ENCODE data around the gene RPE65.
"Not testable (repeated sequence)": the region's sequence is repeated elsewhere in the genome, so short reads cannot be mapped to it uniquely, and the experiment has no call there.

Gene RPE65

DNA sequence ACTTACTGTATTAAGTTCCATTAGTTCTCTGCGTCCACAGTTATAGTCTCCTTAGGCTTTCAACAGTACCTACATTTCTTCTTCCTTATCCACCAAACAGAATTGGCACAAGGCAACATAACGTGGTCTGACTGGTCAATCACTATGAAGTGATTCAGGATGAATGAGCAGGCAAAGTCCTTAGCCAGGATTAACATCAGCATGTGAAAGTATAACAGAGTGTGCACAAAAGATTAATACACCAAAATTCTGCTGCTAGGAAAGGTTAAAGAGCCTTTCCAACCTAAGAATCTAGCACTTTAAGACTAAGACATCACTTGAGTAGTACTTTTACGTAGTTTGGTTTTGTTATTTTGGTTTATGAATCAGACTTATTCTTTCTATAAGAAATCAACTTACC is 31.3 kb upstream of the RPE65 start:
- Histone ChIP-seq H3K27ac (ENCODE audit: low read length) (no peak overlapping the region), H3K9me3 (ENCODE audit: control insufficient read depth in 2 of 2, low read length in 2 of 2) (no peaks in the 10 kb centered on the region), H3K4me3 (ENCODE audit: low read length in 2 of 2) (no peak overlapping the region), H3K36me3 (ENCODE audit: control insufficient read depth in 2 of 2, insufficient read depth in 2 of 2, low read length in 2 of 2) (no peaks in the 10 kb centered on the region), H3K9ac (ENCODE audit: low read length in 2 of 2) (no peak overlapping the region), H3K27me3 (ENCODE audit: control insufficient read depth in 1 of 2, insufficient read depth in 2 of 2, low read length in 2 of 2) (no peaks in the 10 kb centered on the region), H3K4me1 (ENCODE audit: control insufficient read depth, insufficient read depth, low read length) (no peaks in the 10 kb centered on the region)

DNA sequence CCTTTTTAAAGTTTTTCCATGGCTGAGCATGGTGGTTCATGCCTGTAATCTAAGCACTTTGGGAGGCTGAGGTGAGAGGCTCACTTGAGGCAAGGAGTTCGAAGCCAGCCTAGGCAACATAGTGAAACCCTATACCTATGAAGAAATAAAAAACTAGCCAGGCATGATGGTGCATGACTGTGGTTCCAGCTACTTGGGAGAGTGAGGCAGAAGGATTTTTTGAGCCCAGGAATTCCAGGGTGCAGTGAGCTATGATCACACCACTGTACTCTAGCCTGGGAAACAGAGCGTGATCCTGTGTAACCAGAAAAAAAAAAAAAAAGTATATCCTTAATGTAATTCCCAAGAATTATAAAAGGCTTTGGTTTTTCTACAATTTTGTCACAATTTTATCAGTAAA is 29.7 kb upstream of the RPE65 start:
- Histone ChIP-seq H3K9me3 (ENCODE audit: control insufficient read depth in 2 of 2, low read length in 2 of 2) (no peaks in the 10 kb centered on the region), H3K27me3 (ENCODE audit: control insufficient read depth in 1 of 2, insufficient read depth in 2 of 2, low read length in 2 of 2) (no peaks in the 10 kb centered on the region), H3K27ac (ENCODE audit: low read length) (no peak overlapping the region), H3K36me3 (ENCODE audit: control insufficient read depth in 2 of 2, insufficient read depth in 2 of 2, low read length in 2 of 2) (no peaks in the 10 kb centered on the region), H3K9ac (ENCODE audit: low read length in 2 of 2) (no peak overlapping the region), H3K4me1 (ENCODE audit: control insufficient read depth, insufficient read depth, low read length) (no peaks in the 10 kb centered on the region), H3K4me3 (ENCODE audit: low read length in 2 of 2) (no peak overlapping the region)

DNA sequence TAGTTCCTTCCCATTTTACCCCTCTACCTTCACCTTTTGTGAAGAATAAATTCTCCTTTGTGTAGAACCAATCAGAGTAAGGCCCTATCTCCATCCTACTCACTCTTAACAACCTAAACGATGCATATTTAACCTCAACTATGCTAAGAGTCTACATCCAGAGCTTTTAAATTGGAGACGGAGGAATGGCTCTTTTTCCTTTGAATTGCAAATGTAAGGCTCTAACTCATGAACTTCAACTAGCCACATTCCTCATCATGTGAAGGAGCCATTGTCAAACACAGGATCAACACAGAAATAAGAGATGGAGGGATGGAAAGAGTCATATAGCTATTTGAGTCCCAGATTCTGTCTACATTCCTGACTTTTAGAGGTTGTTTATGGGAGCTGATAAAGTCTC is 28.9 kb upstream of the RPE65 start:
- Histone ChIP-seq H3K4me3 (ENCODE audit: low read length in 2 of 2) (no peak overlapping the region), H3K4me1 (ENCODE audit: control insufficient read depth, insufficient read depth, low read length) (no peaks in the 10 kb centered on the region), H3K27me3 (ENCODE audit: control insufficient read depth in 1 of 2, insufficient read depth in 2 of 2, low read length in 2 of 2) (no peaks in the 10 kb centered on the region), H3K9ac (ENCODE audit: low read length in 2 of 2) (no peak overlapping the region), H3K9me3 (ENCODE audit: control insufficient read depth in 2 of 2, low read length in 2 of 2) (no peaks in the 10 kb centered on the region), H3K27ac (ENCODE audit: low read length) (no peak overlapping the region), H3K36me3 (ENCODE audit: control insufficient read depth in 2 of 2, insufficient read depth in 2 of 2, low read length in 2 of 2) (no peaks in the 10 kb centered on the region)

DNA sequence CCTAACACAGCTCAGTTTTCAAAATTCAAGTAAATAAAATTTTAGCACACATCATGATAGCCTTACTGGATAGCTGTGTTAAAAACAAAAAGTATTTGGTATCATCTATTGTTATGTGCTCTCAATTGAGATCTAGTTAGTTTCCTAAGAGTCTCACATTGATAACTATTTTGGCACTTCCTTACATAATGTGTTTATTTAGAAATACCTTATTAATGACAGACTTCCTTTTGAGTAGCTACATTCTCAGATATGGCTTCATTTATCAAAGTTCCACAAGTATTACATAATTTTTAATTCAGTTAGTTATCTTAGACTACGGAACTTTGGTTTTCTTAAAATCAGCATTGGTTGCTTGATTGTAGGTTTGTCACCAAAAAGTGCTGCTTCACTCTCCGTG is 26.9 kb upstream of the RPE65 start:
- H3K9me3 ChIP-seq (ENCODE audit: control insufficient read depth in 2 of 2, low read length in 2 of 2); H3K4me3 ChIP-seq (ENCODE audit: low read length in 2 of 2); H3K27me3 ChIP-seq (ENCODE audit: control insufficient read depth in 1 of 2, insufficient read depth in 2 of 2, low read length in 2 of 2); H3K9ac ChIP-seq (ENCODE audit: low read length in 2 of 2); H3K36me3 ChIP-seq (ENCODE audit: control insufficient read depth in 2 of 2, insufficient read depth in 2 of 2, low read length in 2 of 2); H3K4me1 ChIP-seq (ENCODE audit: control insufficient read depth, insufficient read depth, low read length); H3K27ac ChIP-seq (ENCODE audit: low read length): not testable (repeated sequence)

DNA sequence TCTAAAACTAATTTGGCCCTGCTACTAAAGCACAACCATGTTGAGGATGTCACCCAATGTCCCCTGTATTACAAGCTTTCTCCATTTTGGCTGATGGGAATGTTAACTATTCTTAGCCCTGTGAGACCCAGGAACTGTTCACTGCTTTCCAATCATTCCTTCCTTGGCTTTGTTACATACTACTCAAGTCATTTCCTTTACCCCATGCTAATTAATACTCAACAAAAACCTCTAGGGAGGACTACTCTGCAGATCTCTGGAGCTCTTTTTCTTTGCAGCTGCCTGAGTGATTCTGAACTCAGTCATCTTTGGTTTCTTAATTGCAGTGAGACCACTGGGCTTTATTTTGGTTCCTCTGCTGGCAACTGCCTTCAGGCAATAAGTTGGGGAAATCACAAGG is 23.3 kb upstream of the RPE65 start:
- no peak overlapping the region for H3K9ac ChIP-seq (ENCODE audit: low read length in 2 of 2)
- H3K27me3 ChIP-seq (ENCODE audit: control insufficient read depth in 1 of 2, insufficient read depth in 2 of 2, low read length in 2 of 2): no peaks in the 10 kb centered on the region
- peaks cover 0 to 3% of the 10 kb centered on the region in 2 donors for H3K9me3 ChIP-seq (ENCODE audit: control insufficient read depth in 2 of 2, low read length in 2 of 2)
- H3K4me3 ChIP-seq (ENCODE audit: low read length in 2 of 2): no peak overlapping the region
- no peaks in the 10 kb centered on the region for H3K36me3 ChIP-seq (ENCODE audit: control insufficient read depth in 2 of 2, insufficient read depth in 2 of 2, low read length in 2 of 2)
- H3K27ac ChIP-seq (ENCODE audit: low read length): no peak overlapping the region
- no peaks in the 10 kb centered on the region for H3K4me1 ChIP-seq (ENCODE audit: control insufficient read depth, insufficient read depth, low read length)

DNA sequence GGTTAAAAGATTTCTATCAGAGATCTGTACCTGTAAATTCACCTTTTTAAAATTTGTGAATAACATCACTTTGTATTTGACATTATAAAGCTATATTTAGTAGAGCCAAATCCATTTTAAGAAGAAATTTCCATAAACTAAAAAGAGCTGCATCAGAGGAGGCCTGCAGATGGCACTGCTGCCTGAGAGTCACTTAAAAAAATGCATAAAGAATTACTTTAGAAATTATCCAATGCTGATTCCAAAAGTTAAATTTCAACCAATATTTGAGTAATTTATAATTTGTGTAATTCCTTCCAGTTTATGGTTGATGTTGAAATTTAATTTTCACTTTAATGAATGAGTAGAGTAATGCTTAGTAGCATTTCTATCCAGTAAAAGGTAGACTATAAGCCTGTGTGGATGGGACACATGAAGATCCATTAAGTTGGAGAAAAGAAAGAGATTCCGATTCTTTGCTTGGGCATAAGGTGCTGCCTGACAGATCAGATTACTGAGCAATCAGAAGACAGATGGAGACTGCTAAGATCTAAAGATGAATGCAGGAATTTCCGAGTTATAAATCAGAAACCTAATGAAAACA is 20.7 kb upstream of the RPE65 start:
- Histone ChIP-seq H3K27me3 (ENCODE audit: control insufficient read depth in 1 of 2, insufficient read depth in 2 of 2, low read length in 2 of 2) (no peaks in the 10 kb centered on the region), H3K4me1 (ENCODE audit: control insufficient read depth, insufficient read depth, low read length) (no peaks in the 10 kb centered on the region), H3K4me3 (ENCODE audit: low read length in 2 of 2) (no peak overlapping the region), H3K27ac (ENCODE audit: low read length) (no peak overlapping the region), H3K36me3 (ENCODE audit: control insufficient read depth in 2 of 2, insufficient read depth in 2 of 2, low read length in 2 of 2) (no peaks in the 10 kb centered on the region), H3K9ac (ENCODE audit: low read length in 2 of 2) (no peak overlapping the region), H3K9me3 (ENCODE audit: control insufficient read depth in 2 of 2, low read length in 2 of 2) (peaks cover 0 to 3% of the 10 kb centered on the region in 2 donors)

DNA sequence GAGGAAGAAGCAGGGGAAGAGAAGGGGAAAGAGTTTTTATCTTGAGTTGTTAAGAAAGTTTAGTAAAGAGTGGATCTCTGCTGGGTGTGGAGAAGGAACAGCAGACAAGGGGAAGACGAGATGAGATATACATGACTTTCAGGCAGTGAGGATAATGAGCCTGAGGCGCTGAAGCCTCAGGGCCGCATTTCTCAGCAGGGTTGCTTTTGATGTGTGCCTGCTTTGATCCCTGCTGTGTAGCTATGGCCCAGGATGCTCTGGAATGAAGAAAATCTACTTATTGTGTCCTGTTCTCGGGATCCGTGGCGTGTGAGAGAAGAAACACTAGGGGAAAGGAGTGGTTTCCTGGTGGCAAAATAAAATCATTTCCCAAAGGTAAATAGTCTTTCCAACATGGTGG is 15.1 kb upstream of the RPE65 start:
- Histone ChIP-seq H3K4me1 (ENCODE audit: control insufficient read depth, insufficient read depth, low read length) (no peaks in the 10 kb centered on the region), H3K27ac (ENCODE audit: low read length) (no peak overlapping the region), H3K4me3 (ENCODE audit: low read length in 2 of 2) (no peak overlapping the region), H3K36me3 (ENCODE audit: control insufficient read depth in 2 of 2, insufficient read depth in 2 of 2, low read length in 2 of 2) (no peaks in the 10 kb centered on the region), H3K27me3 (ENCODE audit: control insufficient read depth in 1 of 2, insufficient read depth in 2 of 2, low read length in 2 of 2) (no peaks in the 10 kb centered on the region), H3K9ac (ENCODE audit: low read length in 2 of 2) (no peak overlapping the region), H3K9me3 (ENCODE audit: control insufficient read depth in 2 of 2, low read length in 2 of 2) (peaks cover 0 to 7% of the 10 kb centered on the region in 2 donors)

DNA sequence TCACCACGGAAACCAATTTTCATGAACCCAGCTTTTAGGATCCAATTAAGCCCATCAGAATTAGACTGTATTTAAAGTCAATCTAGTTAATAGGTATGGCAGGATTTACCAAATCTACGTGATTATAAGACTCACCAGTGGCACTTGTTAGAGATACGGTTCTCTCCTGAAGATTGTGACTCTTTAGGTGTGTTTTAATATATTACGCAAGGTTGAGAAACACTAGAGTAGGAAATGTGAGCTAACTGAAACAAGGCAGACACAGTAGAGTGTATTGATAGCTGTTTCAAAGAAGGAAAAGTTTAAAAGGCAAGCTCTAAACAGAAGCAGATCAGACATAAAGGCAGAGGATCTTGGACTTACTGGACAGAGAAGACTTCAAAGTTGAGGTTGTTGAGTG is 11.2 kb upstream of the RPE65 start:
- Histone ChIP-seq H3K4me1 (ENCODE audit: control insufficient read depth, insufficient read depth, low read length) (no peaks in the 10 kb centered on the region), H3K36me3 (ENCODE audit: control insufficient read depth in 2 of 2, insufficient read depth in 2 of 2, low read length in 2 of 2) (no peaks in the 10 kb centered on the region)

DNA sequence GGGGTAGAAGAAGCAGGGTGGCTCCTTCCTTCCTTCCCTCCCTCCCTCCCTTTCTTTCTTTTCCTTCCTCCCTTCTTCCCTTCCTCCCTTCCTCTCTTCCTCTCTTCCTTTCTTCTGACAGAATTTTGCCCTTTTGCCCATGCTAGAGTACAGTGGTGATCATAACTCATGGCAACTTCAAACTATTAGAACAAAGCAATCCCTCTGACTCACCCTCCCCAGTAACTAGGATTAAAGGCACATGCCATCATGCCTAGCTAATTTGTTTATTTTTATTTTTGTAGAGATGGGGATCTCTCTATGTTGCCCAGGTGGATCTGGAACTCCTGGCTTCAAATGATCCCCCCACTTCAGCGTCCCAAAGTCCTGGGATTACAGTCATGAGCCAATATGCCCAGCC is 10.0 kb upstream of the RPE65 start:
- no peak overlapping the region for H3K9ac ChIP-seq (ENCODE audit: low read length in 2 of 2)
- no peak overlapping the region for H3K27ac ChIP-seq (ENCODE audit: low read length)
- no peaks in the 10 kb centered on the region for H3K36me3 ChIP-seq (ENCODE audit: control insufficient read depth in 2 of 2, insufficient read depth in 2 of 2, low read length in 2 of 2)
- peaks cover 0 to 7% of the 10 kb centered on the region in 2 donors for H3K9me3 ChIP-seq (ENCODE audit: control insufficient read depth in 2 of 2, low read length in 2 of 2)
- no peaks in the 10 kb centered on the region for H3K4me1 ChIP-seq (ENCODE audit: control insufficient read depth, insufficient read depth, low read length)
- no peaks in the 10 kb centered on the region for H3K27me3 ChIP-seq (ENCODE audit: control insufficient read depth in 1 of 2, insufficient read depth in 2 of 2, low read length in 2 of 2)
- no peak overlapping the region for H3K4me3 ChIP-seq (ENCODE audit: low read length in 2 of 2)

More for the DNA sequence above, 11.2 kb upstream of the RPE65 start:
- Histone ChIP-seq H3K4me3 (ENCODE audit: low read length in 2 of 2) (no peak overlapping the region), H3K9me3 (ENCODE audit: control insufficient read depth in 2 of 2, low read length in 2 of 2) (peaks cover 0 to 7% of the 10 kb centered on the region in 2 donors), H3K9ac (ENCODE audit: low read length in 2 of 2) (no peak overlapping the region), H3K27ac (ENCODE audit: low read length) (no peak overlapping the region), H3K27me3 (ENCODE audit: control insufficient read depth in 1 of 2, insufficient read depth in 2 of 2, low read length in 2 of 2) (no peaks in the 10 kb centered on the region)

DNA sequence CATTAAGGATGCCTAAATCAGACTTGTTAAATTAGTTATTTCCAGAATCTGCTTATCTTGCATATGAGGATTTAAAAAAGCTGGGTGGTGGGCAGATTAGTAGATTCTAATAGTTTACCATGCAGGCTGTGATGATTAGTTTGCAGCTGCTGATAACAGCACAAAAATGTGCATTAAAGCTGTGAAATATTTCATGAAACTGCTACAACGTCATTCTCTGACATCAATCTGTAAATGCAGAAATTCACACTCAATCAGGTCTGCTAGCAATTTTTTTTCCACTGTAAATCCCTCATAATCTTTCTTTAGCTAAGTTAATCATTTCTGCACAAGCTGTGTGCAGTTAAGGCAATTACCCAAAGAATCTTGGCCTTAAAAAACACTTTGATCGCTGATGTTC is 9.3 kb upstream of the RPE65 start:
- Histone ChIP-seq H3K9me3 (ENCODE audit: control insufficient read depth in 2 of 2, low read length in 2 of 2) (peaks cover 0 to 3% of the 10 kb centered on the region in 2 donors), H3K27ac (ENCODE audit: low read length) (no peak overlapping the region), H3K4me3 (ENCODE audit: low read length in 2 of 2) (no peak overlapping the region)

DNA sequence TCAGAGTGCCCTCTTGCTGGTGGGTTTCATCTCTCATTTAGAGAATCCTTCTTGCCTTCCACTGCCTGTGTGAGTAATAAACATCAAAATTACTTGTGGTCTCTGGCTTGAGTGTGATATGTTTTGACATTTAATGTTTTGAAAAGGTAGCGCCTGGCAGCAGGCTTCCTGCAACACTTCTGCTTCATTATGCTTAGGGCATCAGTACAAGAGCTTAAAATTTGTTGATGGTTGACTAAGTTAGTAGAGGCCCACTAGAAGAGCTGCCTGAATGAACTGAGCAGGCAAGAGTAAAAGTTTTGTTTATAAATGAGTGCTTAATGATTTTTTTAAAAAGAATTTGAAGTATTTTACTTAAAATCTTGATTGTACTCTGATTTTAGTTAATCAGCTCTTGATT is 6.4 kb upstream of the RPE65 start:
- no peaks in the 10 kb centered on the region for H3K27me3 ChIP-seq (ENCODE audit: control insufficient read depth in 1 of 2, insufficient read depth in 2 of 2, low read length in 2 of 2)
- H3K4me1 ChIP-seq (ENCODE audit: control insufficient read depth, insufficient read depth, low read length): no peaks in the 10 kb centered on the region
- H3K27ac ChIP-seq (ENCODE audit: low read length): no peak overlapping the region
- H3K9me3 ChIP-seq (ENCODE audit: control insufficient read depth in 2 of 2, low read length in 2 of 2): no peaks in the 10 kb centered on the region
- H3K9ac ChIP-seq (ENCODE audit: low read length in 2 of 2): no peak overlapping the region
- no peaks in the 10 kb centered on the region for H3K36me3 ChIP-seq (ENCODE audit: control insufficient read depth in 2 of 2, insufficient read depth in 2 of 2, low read length in 2 of 2)
- H3K4me3 ChIP-seq (ENCODE audit: low read length in 2 of 2): no peak overlapping the region

More for the DNA sequence above, 9.3 kb upstream of the RPE65 start:
- Histone ChIP-seq H3K4me1 (ENCODE audit: control insufficient read depth, insufficient read depth, low read length) (no peaks in the 10 kb centered on the region), H3K27me3 (ENCODE audit: control insufficient read depth in 1 of 2, insufficient read depth in 2 of 2, low read length in 2 of 2) (no peaks in the 10 kb centered on the region), H3K36me3 (ENCODE audit: control insufficient read depth in 2 of 2, insufficient read depth in 2 of 2, low read length in 2 of 2) (no peaks in the 10 kb centered on the region), H3K9ac (ENCODE audit: low read length in 2 of 2) (no peak overlapping the region)
